Measurements from ENCODE around the gene SIRT2.

- TF ChIP-seq CTCF (IDR thresholded peaks at IDR 0.05) (no peak), POLR2A (IDR thresholded peaks at IDR 0.05) (no peak)
Observed at GRCh38 chr19:38841180-38841766, 58.1 kb downstream of the SIRT2 start.
